NCI-H345 treated with DMSO at 0.1 percent for 48 hours (cell line): ENCODE data around the gene TSPOAP1.

Experiments
- DNase-seq: peaks from one replicate; lab custom pipeline; 2025; ENCODE audit not compliant: unreplicated experiment; lab: John Stamatoyannopoulos, UW

The TSPOAP1 gene

GRCh38 chr17:58279016-58279711 lies 49.4 kb downstream of the TSPOAP1 start:
- DNase-seq, result no peak

- no peak for DNase-seq
Measured at GRCh38 chr17:58278661-58279015, 50.0 kb downstream of the TSPOAP1 start.

- DNase-seq, result no peak
Measured at GRCh38 chr17:58277802-58278595, 50.6 kb downstream of the TSPOAP1 start.

- DNase-seq, result no peak
Measured at GRCh38 chr17:58277107-58277801, 51.3 kb downstream of the TSPOAP1 start.

- DNase-seq, result no peak
Measured at GRCh38 chr17:58276423-58276822, 52.2 kb downstream of the TSPOAP1 start.

- DNase-seq, result no peak
Measured at GRCh38 chr17:58275417-58275816, 53.2 kb downstream of the TSPOAP1 start.

GRCh38 chr17:58273453-58274104 lies 55.0 kb downstream of the TSPOAP1 start:
- DNase-seq, result no peak

- no peak for DNase-seq
Measured at GRCh38 chr17:58272367-58273280, 56.0 kb downstream of the TSPOAP1 start.

GRCh38 chr17:58271216-58271931 lies 57.2 kb downstream of the TSPOAP1 start:
- no peak for DNase-seq

GRCh38 chr17:58270476-58271215 lies 57.9 kb downstream of the TSPOAP1 start:
- no peak for DNase-seq

- no peak for DNase-seq
Measured at GRCh38 chr17:58269557-58270291, 58.9 kb downstream of the TSPOAP1 start.

GRCh38 chr17:58268774-58269556 lies 59.6 kb downstream of the TSPOAP1 start:
- no peak for DNase-seq

- no peak for DNase-seq
Measured at GRCh38 chr17:58268326-58268725, 60.3 kb downstream of the TSPOAP1 start.

- no peak for DNase-seq
Measured at GRCh38 chr17:58267347-58268324, 61.0 kb downstream of the TSPOAP1 start.

- DNase-seq, result no peak
Measured at GRCh38 chr17:58265902-58266875, 62.4 kb downstream of the TSPOAP1 start.
